Fibroblast of lung (primary cell): ENCODE data around the gene ATP13A2. TPM values are rescaled to one million over a fixed set of nuclear protein-coding genes. Genes with fewer than 3 reads are reported as not detected.
A peak's percentile ranks its signal among the peaks of the same experiment; 100 is the strongest.

Source experiments
- DNase-seq, 2 donors: peaks; one replicate each; pipeline versions ENCODE4 v3.0.0 to v3.0.0-alpha.2; 2010; ENCODE audit warnings: low read depth in 2 of 2
- H2AFZ ChIP-seq: 2 replicates; pipeline ENCODE4 v1.5.1; 2012; ENCODE audit warnings: low read length, control low read depth, inconsistent platforms
- H3K27ac ChIP-seq: 2 replicates; pipeline ENCODE4 v1.5.1; 2011; ENCODE audit warnings: low read length, control low read depth; ENCODE audit not compliant: insufficient read depth
- H3K27me3 ChIP-seq: 2 replicates; pipeline ENCODE4 v1.5.1; 2011; ENCODE audit warnings: mild to moderate bottlenecking, low read length; ENCODE audit not compliant: control insufficient read depth, insufficient read depth
- H3K36me3 ChIP-seq: 2 replicates; pipeline ENCODE4 v1.5.1; 2011; ENCODE audit warnings: low read length; ENCODE audit not compliant: control insufficient read depth, insufficient read depth
- H3K4me1 ChIP-seq: 2 replicates; pipeline ENCODE4 v1.5.1; 2011; ENCODE audit warnings: low read length; ENCODE audit not compliant: control insufficient read depth, insufficient read depth; ENCODE audit errors: extremely low read depth
- H3K4me2 ChIP-seq: 2 replicates; pipeline ENCODE4 v1.5.1; 2011; ENCODE audit warnings: low read length, control low read depth; ENCODE audit not compliant: insufficient read depth; ENCODE audit errors: extremely low read depth
- H3K4me3 ChIP-seq, 4 experiments: fragments of 200-600 bp in 1 of 4; sonication (generic) in 1 of 4; replicated peaks in 1 of 4; 2 replicates each; pipeline ENCODE4 v1.5.1; 2011 to 2016; ENCODE audit warnings: low read length in 4 of 4, low read depth in 3 of 4, mild to moderate bottlenecking in 3 of 4, control low read depth in 2 of 4, inconsistent platforms in 1 of 4, mixed read lengths in 1 of 4; ENCODE audit not compliant: insufficient read depth in 1 of 4; ENCODE audit errors: control extremely low read depth in 1 of 4
- H3K79me2 ChIP-seq: 2 replicates; pipeline ENCODE4 v1.5.1; 2012; ENCODE audit warnings: mild to moderate bottlenecking, low read length, inconsistent platforms; ENCODE audit not compliant: control insufficient read depth, insufficient read depth
- H3K9ac ChIP-seq: 2 replicates; pipeline ENCODE4 v1.5.1; 2011; ENCODE audit warnings: mild to moderate bottlenecking, low read length, control low read depth; ENCODE audit not compliant: insufficient read depth
- H3K9me3 ChIP-seq: 2 replicates; pipeline ENCODE4 v1.5.1; 2012; ENCODE audit warnings: low read depth, low read length; ENCODE audit not compliant: control insufficient read depth, insufficient read depth
- H4K20me1 ChIP-seq: 2 replicates; pipeline ENCODE4 v1.5.1; 2011; ENCODE audit warnings: low read length; ENCODE audit not compliant: control insufficient read depth, insufficient read depth; ENCODE audit errors: extremely low read depth
- EZH2 ChIP-seq: IDR thresholded peaks from 2 replicates; pipeline ENCODE4 v1.5.1; 2012; ENCODE audit warnings: low read length, control low read depth, mild to moderate bottlenecking; ENCODE audit errors: missing control alignments
- polyA plus RNA-seq, 2 donors: library from polyadenylated mRNA; depleted of rRNA in 1 of 2; stranded (reverse) in 1 of 2; unstranded in 1 of 2; fragments of >200 nt; gene quantifications; 2 replicates each; pipeline ENCODE4 v1.2.1, GENCODE V29; 2011 to 2012; ENCODE audit warnings: missing spikeins in 1 of 2
- total RNA-seq: library from RNA; depleted of rRNA; stranded (reverse); fragments of >200 nt; gene quantifications from 2 replicates; pipeline ENCODE4 v1.2.1, GENCODE V29; 2014
- TF ChIP-seq, protein P1 (sequence below), 2 donors: IDR thresholded peaks in 1 of 2; conservative IDR thresholded peaks in 1 of 2; 1 replicate in 1 of 2; 2 replicates in 1 of 2; pipeline ENCODE4 v1.5.1; 2011 to 2012; ENCODE audit warnings: low read length in 2 of 2, control low read depth in 1 of 2, inconsistent platforms in 1 of 2, low read depth in 1 of 2, mild to moderate bottlenecking in 1 of 2

ATP13A2 gene
- total and polyA plus RNA-seq, 2 donors (not counting 1 experiment from before 2014, with no cell fraction given) = 6.5 to 10.9 TPM

- DNase-seq = no peak
These were observed 40.9 kb upstream of the ATP13A2 start for GRCh38 chr1:17052641-17053040.

DNA sequence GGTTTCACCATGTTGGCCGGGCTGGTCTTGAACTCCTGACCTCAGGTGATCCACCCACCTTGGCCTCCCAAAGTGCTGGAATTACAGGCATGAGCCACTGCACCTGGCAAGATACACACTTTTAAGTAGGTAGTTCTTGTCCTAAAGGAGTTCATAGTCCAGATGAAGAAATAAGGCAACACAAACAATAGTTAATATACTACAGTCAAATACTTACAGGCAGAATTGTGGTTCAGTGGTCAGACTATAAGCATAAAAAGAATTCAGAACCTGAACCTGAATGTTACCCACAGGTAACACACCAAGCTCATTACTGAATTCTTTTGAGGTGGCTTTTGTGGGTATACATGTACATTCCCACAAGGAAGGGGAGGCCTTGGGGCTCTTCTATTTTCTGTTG is 40.3 kb upstream of the ATP13A2 start:
- TF ChIP-seq, protein P1, sequence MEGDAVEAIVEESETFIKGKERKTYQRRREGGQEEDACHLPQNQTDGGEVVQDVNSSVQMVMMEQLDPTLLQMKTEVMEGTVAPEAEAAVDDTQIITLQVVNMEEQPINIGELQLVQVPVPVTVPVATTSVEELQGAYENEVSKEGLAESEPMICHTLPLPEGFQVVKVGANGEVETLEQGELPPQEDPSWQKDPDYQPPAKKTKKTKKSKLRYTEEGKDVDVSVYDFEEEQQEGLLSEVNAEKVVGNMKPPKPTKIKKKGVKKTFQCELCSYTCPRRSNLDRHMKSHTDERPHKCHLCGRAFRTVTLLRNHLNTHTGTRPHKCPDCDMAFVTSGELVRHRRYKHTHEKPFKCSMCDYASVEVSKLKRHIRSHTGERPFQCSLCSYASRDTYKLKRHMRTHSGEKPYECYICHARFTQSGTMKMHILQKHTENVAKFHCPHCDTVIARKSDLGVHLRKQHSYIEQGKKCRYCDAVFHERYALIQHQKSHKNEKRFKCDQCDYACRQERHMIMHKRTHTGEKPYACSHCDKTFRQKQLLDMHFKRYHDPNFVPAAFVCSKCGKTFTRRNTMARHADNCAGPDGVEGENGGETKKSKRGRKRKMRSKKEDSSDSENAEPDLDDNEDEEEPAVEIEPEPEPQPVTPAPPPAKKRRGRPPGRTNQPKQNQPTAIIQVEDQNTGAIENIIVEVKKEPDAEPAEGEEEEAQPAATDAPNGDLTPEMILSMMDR (conservative IDR thresholded peaks at IDR 0.05 in 1 of 2, IDR thresholded peaks at IDR 0.05 in 1 of 2; ENCODE audit: low read depth in 1 of 2, low read length in 2 of 2) = no peak
- no peak for TF ChIP-seq EZH2
- H3K79me2 ChIP-seq = peaks cover 36% of the 10 kb centered on the region
- no peaks in the 10 kb centered on the region for H3K36me3 ChIP-seq
- H3K27ac ChIP-seq = no peak overlapping the region
- peaks cover 2% of the 10 kb centered on the region for H3K4me1 ChIP-seq
- no peak overlapping the region for H3K4me3 ChIP-seq
- DNase-seq = no peak
- no peak overlapping the region for H2AFZ ChIP-seq
- no peak overlapping the region for H3K9ac ChIP-seq
- no peaks in the 10 kb centered on the region for H3K27me3 ChIP-seq
- H3K4me2 ChIP-seq = no peak overlapping the region
- H4K20me1 ChIP-seq = no peaks in the 10 kb centered on the region
- no peaks in the 10 kb centered on the region for H3K9me3 ChIP-seq

More at GRCh38 chr1:17052641-17053040, 40.9 kb upstream of the ATP13A2 start:
- Histone ChIP-seq H3K9ac (no peak overlapping the region), H3K27ac (no peak overlapping the region), H3K79me2 (peaks cover 36% of the 10 kb centered on the region), H2AFZ (no peak overlapping the region), H4K20me1 (no peaks in the 10 kb centered on the region), H3K4me3 (peak overlapping the region; percentile 90 to 100 (median 96)), H3K4me2 (peak overlapping the region; percentile 99), H3K4me1 (peaks cover 2% of the 10 kb centered on the region), H3K27me3 (no peaks in the 10 kb centered on the region), H3K9me3 (no peaks in the 10 kb centered on the region), H3K36me3 (no peaks in the 10 kb centered on the region)
- TF ChIP-seq, protein P1 (conservative IDR thresholded peaks at IDR 0.05 in 1 of 2, IDR thresholded peaks at IDR 0.05 in 1 of 2; ENCODE audit: low read depth in 1 of 2, low read length in 2 of 2) = no peak
- no peak for TF ChIP-seq EZH2

GRCh38 chr1:17047924-17048323 is 36.2 kb upstream of the ATP13A2 start:
- Histone ChIP-seq H3K79me2 (peaks cover 35% of the 10 kb centered on the region), H3K4me1 (peaks cover 2% of the 10 kb centered on the region), H3K27me3 (no peaks in the 10 kb centered on the region), H3K4me2 (no peak overlapping the region), H3K9me3 (no peaks in the 10 kb centered on the region), H3K27ac (no peak overlapping the region), H3K9ac (no peak overlapping the region), H3K4me3 (no peak overlapping the region), H2AFZ (no peak overlapping the region), H3K36me3 (peaks cover 10% of the 10 kb centered on the region), H4K20me1 (no peaks in the 10 kb centered on the region)
- TF ChIP-seq EZH2 = no peak
- TF ChIP-seq, protein P1 (conservative IDR thresholded peaks at IDR 0.05 in 1 of 2, IDR thresholded peaks at IDR 0.05 in 1 of 2; ENCODE audit: low read depth in 1 of 2, low read length in 2 of 2) = no peak
- no peak for DNase-seq
